Activated naive CD8-positive, alpha-beta T cell treated with anti-CD3 and anti-CD28 coated beads, Interleukin-2, amount 50 U/mL, for 24 hours (primary cell): ENCODE results near the gene AGTPBP1.
"Not testable (repeated sequence)": the region's sequence is repeated elsewhere in the genome, so short reads cannot be mapped to it uniquely, and the experiment has no call there.

ENCODE experiments used
- ATAC-seq: fragments of 150-1000 bp; cut with Tn5 transposase; one replicate; pipeline ENCODE4 v1.10.0; 2021
- DNase-seq: peaks from one replicate; pipeline ENCODE4 v3.0.0; 2021
- H3K27ac Mint-ChIP-seq: one replicate; pipeline ENCODE4 v1.8.0; 2021; ENCODE audit warnings: mild to moderate bottlenecking, mixed read lengths
- H3K27me3 Mint-ChIP-seq: one replicate; pipeline ENCODE4 v1.8.0; 2021; ENCODE audit warnings: mixed read lengths
- H3K36me3 Mint-ChIP-seq: one replicate; pipeline ENCODE4 v1.8.0; 2021; ENCODE audit warnings: low read depth, mixed read lengths
- H3K4me1 Mint-ChIP-seq: one replicate; pipeline ENCODE4 v1.8.0; 2021; ENCODE audit warnings: mixed read lengths
- H3K4me3 Mint-ChIP-seq: one replicate; pipeline ENCODE4 v1.8.0; 2021; ENCODE audit warnings: mild to moderate bottlenecking, moderate library complexity, mixed read lengths
- H3K9me3 Mint-ChIP-seq: one replicate; pipeline ENCODE4 v1.8.0; 2021; ENCODE audit warnings: mixed read lengths

Gene AGTPBP1

GRCh38 chr9:85617141-85617670 lies 124.5 kb downstream of the AGTPBP1 start:
- Mint-ChIP-seq H3K9me3 (no peaks in the 10 kb centered on the region), H3K4me3 (no peak overlapping the region), H3K27ac (no peak overlapping the region), H3K4me1 (no peaks in the 10 kb centered on the region), H3K27me3 (no peaks in the 10 kb centered on the region), H3K36me3 (peaks cover 19% of the 10 kb centered on the region)
- ATAC-seq, result no peak
- no peak for DNase-seq

DNA sequence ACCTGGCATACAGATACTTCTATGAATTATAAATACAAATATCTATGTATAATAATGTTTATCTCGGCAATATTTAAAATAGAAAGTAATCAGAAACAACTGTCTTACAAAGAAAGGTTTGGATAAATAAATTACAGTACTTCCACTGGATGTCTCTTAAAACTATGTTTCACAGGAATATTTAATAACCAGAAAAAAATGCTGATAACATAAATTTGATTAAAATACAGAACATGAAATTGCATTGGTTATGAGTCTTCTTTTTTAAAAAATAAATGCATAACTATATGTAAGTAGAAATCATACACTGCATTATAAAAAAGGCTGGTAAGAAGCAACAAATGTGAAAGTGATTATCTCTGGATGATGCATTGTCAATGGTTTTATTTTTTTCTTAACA lies 126.0 kb downstream of the AGTPBP1 start:
- no peaks in the 10 kb centered on the region for H3K9me3 Mint-ChIP-seq
- H3K27me3 Mint-ChIP-seq, result no peaks in the 10 kb centered on the region
- no peak for ATAC-seq
- no peak for DNase-seq
- no peak overlapping the region for H3K27ac Mint-ChIP-seq
- H3K4me1 Mint-ChIP-seq, result no peaks in the 10 kb centered on the region
- H3K36me3 Mint-ChIP-seq, result peaks cover 16% of the 10 kb centered on the region
- H3K4me3 Mint-ChIP-seq, result no peak overlapping the region

- H3K4me3 Mint-ChIP-seq, result peak overlapping the region; percentile 25
- H3K4me1 Mint-ChIP-seq, result peaks cover 6% of the 10 kb centered on the region
- H3K27me3 Mint-ChIP-seq, result no peaks in the 10 kb centered on the region
- H3K27ac Mint-ChIP-seq, result no peak overlapping the region
- H3K9me3 Mint-ChIP-seq, result no peaks in the 10 kb centered on the region
- DNase-seq (peak; percentile 24), ATAC-seq (peak; percentile 79)
- H3K36me3 Mint-ChIP-seq, result peaks cover 2% of the 10 kb centered on the region
Measured at GRCh38 chr9:85610074-85610860, 131.5 kb downstream of the AGTPBP1 start.

DNA sequence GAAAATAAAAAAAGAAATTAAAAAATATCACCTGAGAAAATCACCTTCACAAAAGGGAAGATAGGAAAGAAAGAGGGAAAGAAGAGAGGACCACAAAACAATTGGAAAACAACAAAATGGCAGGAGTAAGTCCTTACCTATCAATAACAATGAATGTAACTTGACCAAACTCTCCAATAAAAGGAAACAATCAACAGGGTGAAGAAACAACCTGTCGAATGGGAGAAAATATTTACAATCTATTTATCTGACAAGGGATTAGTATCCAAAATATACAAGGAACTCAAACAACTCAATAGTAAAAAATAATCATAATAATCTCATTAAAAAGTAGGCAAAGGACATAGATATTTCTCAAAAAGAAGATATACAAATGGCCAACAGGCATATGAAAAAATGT lies 135.8 kb downstream of the AGTPBP1 start:
- Mint-ChIP-seq H3K36me3 (peaks cover 12% of the 10 kb centered on the region), H3K4me3 (no peak overlapping the region)
- ATAC-seq, result no peak

GRCh38 chr9:85603936-85604335 lies 137.8 kb downstream of the AGTPBP1 start:
- no peak for ATAC-seq
- H3K9me3 Mint-ChIP-seq, result no peaks in the 10 kb centered on the region
- peaks cover 18% of the 10 kb centered on the region for H3K4me1 Mint-ChIP-seq
- no peaks in the 10 kb centered on the region for H3K27me3 Mint-ChIP-seq
- peaks cover 12% of the 10 kb centered on the region for H3K36me3 Mint-ChIP-seq
- no peak overlapping the region for H3K27ac Mint-ChIP-seq
- no peak for DNase-seq
- no peak overlapping the region for H3K4me3 Mint-ChIP-seq

More for the DNA sequence above, 135.8 kb downstream of the AGTPBP1 start:
- Mint-ChIP-seq H3K9me3 (no peaks in the 10 kb centered on the region), H3K27ac (no peak overlapping the region), H3K27me3 (no peaks in the 10 kb centered on the region), H3K4me1 (peaks cover 16% of the 10 kb centered on the region)
- no peak for DNase-seq

- H3K27me3 Mint-ChIP-seq, result no peaks in the 10 kb centered on the region
- H3K4me3 Mint-ChIP-seq, result no peak overlapping the region
- DNase-seq, result no peak
- ATAC-seq, result no peak
- H3K36me3 Mint-ChIP-seq, result peaks cover 12% of the 10 kb centered on the region
- H3K27ac Mint-ChIP-seq, result no peak overlapping the region
- peaks cover 18% of the 10 kb centered on the region for H3K4me1 Mint-ChIP-seq
- no peaks in the 10 kb centered on the region for H3K9me3 Mint-ChIP-seq
Measured at GRCh38 chr9:85602742-85603141, 139.0 kb downstream of the AGTPBP1 start.

DNA sequence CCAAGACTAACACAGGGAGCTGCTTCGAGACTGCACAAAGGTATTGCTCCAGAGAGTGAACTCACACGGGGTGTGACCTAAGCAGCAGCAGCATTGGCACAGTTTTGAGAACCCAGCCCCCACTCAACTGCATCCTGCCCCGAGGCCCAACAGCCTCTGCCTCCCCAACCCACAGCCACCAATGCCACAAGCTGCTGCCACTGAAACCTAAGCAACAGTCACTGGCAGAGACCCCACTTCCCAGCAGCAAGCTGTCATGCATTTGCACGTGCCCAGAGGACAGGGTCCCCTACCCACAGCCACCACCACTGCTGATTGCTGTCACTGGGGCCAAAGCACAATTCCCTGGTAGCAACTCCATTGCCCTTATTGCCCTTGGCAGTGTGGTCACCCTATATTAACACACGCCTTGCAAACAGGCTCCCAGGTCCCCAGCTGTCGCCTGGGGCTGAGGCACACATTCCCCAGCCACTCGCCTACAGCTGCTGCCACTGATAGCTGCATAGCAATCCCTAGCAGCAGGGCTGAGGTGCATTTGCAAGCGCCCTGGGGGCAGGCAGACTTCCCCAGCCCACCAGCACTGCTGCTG lies 141.0 kb downstream of the AGTPBP1 start:
- H3K9me3 Mint-ChIP-seq, result no peaks in the 10 kb centered on the region
- H3K4me1 Mint-ChIP-seq, result peaks cover 18% of the 10 kb centered on the region
- H3K27ac Mint-ChIP-seq, result no peak overlapping the region
- DNase-seq, result peak; percentile 14
- H3K27me3 Mint-ChIP-seq, result no peaks in the 10 kb centered on the region
- H3K4me3 Mint-ChIP-seq, result no peak overlapping the region
- ATAC-seq, result peak; percentile 62
- peaks cover 17% of the 10 kb centered on the region for H3K36me3 Mint-ChIP-seq

DNA sequence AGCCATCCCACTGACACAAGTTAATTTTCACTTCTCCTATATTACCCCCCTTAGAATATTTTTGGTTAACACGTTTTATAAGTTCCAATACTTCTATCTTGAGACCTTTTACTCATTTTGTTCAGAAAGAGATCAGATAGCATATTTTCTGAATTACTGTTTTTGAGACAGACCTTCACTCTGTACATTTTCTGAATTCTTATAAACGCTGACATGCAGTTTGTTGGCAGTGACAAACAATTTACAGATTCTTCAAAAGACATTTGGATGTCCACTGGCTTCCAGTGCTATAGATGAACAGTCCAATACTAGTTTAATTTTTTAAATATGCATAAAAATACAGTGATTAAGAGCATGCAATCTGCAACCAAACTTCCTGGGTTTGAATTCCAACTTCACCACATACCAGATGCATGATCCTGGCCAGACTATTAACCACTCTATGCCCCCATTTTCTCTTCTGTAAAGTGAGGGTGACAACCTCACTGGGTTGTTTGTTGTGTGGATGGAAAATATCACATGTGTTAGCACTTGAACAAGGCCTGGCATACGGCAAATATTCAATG lies 142.1 kb downstream of the AGTPBP1 start:
- Mint-ChIP-seq H3K4me3 (no peak overlapping the region), H3K36me3 (peaks cover 20% of the 10 kb centered on the region), H3K9me3 (no peaks in the 10 kb centered on the region), H3K27me3 (no peaks in the 10 kb centered on the region), H3K27ac (no peak overlapping the region), H3K4me1 (peaks cover 16% of the 10 kb centered on the region)
- DNase-seq (no peak), ATAC-seq (no peak)

- no peaks in the 10 kb centered on the region for H3K4me1 Mint-ChIP-seq
- H3K27me3 Mint-ChIP-seq, result no peaks in the 10 kb centered on the region
- peaks cover 25% of the 10 kb centered on the region for H3K36me3 Mint-ChIP-seq
- H3K9me3 Mint-ChIP-seq, result no peaks in the 10 kb centered on the region
- no peak overlapping the region for H3K27ac Mint-ChIP-seq
- H3K4me3 Mint-ChIP-seq, result no peak overlapping the region
- no peak for ATAC-seq
- no peak for DNase-seq
Measured at GRCh38 chr9:85594316-85594715, 147.4 kb downstream of the AGTPBP1 start.

- peaks cover 26% of the 10 kb centered on the region for H3K36me3 Mint-ChIP-seq
- no peaks in the 10 kb centered on the region for H3K4me1 Mint-ChIP-seq
- DNase-seq, result no peak
- no peak overlapping the region for H3K4me3 Mint-ChIP-seq
- no peak overlapping the region for H3K27ac Mint-ChIP-seq
- no peaks in the 10 kb centered on the region for H3K27me3 Mint-ChIP-seq
- ATAC-seq, result no peak
- H3K9me3 Mint-ChIP-seq, result no peaks in the 10 kb centered on the region
Measured at GRCh38 chr9:85586684-85587083, 155.1 kb downstream of the AGTPBP1 start.

DNA sequence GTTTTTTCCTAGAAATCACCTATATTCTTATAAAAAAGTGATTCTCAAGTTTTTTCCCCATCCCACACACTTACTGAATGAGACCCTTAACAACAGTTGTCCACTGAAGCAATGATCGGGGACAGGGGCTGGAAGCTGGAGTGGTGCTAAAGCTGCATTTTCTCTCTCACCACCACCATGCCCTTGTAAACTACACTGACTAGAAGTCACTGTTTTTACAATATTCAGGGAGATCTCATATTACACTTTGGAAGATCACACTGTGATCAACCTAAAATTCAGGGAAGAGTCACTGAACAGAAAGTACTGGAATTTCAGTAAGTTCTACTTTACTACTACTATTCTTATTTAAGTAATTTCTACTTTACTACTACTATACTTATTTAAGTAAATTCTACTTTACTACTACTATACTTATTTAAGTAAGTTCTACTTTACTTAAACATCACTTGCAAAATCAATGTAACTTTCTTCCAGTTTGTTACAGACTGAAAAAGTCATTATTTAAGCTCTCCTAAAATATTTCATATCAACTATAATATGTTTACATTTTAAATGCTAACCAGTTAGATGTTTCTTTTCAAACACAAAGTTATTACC lies 164.3 kb downstream of the AGTPBP1 start:
- H3K4me1 Mint-ChIP-seq, result no peaks in the 10 kb centered on the region

GRCh38 chr9:85575868-85576267 lies 165.9 kb downstream of the AGTPBP1 start:
- ATAC-seq, result no peak
- H3K9me3 Mint-ChIP-seq, result no peaks in the 10 kb centered on the region
- H3K4me1 Mint-ChIP-seq, result no peaks in the 10 kb centered on the region
- no peak overlapping the region for H3K27ac Mint-ChIP-seq
- no peak overlapping the region for H3K4me3 Mint-ChIP-seq
- DNase-seq, result no peak
- peaks cover 15% of the 10 kb centered on the region for H3K36me3 Mint-ChIP-seq
- no peaks in the 10 kb centered on the region for H3K27me3 Mint-ChIP-seq

More for the DNA sequence above, 164.3 kb downstream of the AGTPBP1 start:
- DNase-seq (no peak), ATAC-seq (no peak)
- Mint-ChIP-seq H3K9me3 (no peaks in the 10 kb centered on the region), H3K36me3 (peaks cover 12% of the 10 kb centered on the region), H3K4me3 (no peak overlapping the region), H3K27me3 (no peaks in the 10 kb centered on the region), H3K27ac (no peak overlapping the region)

GRCh38 chr9:85573546-85573945 lies 168.2 kb downstream of the AGTPBP1 start:
- H3K4me1 Mint-ChIP-seq, H3K9me3 Mint-ChIP-seq, DNase-seq, ATAC-seq, H3K27me3 Mint-ChIP-seq, H3K4me3 Mint-ChIP-seq, H3K27ac Mint-ChIP-seq: not testable (repeated sequence)
- peaks cover 18% of the 10 kb centered on the region for H3K36me3 Mint-ChIP-seq

GRCh38 chr9:85572917-85573316 lies 168.8 kb downstream of the AGTPBP1 start:
- H3K9me3 Mint-ChIP-seq, H3K27ac Mint-ChIP-seq, H3K4me3 Mint-ChIP-seq, ATAC-seq, DNase-seq, H3K4me1 Mint-ChIP-seq, H3K27me3 Mint-ChIP-seq: not testable (repeated sequence)
- peaks cover 20% of the 10 kb centered on the region for H3K36me3 Mint-ChIP-seq
